K562 (cell line): ENCODE measurements around the gene KCNV2. TPM values are rescaled to one million over a fixed set of nuclear protein-coding genes. Genes with fewer than 3 reads are reported as not detected.

Source experiments
- ATAC-seq: fragments of 200-7000 bp; cut with Tn5 transposase; 3 replicates; pipeline ENCODE4 v1.9.1; 2020; ENCODE audit warnings: moderate library complexity
- BruUV-seq: library from RNA; stranded (reverse); fragments of 400-500 nt; replicated peaks from 2 replicates; lab custom pipeline; 2021; lab: Mats Ljungman, UMichigan
- CTCF ChIA-PET: fragments of 300-600 bp; formaldehyde crosslinking; extraction: SDS; loops from one replicate; lab custom pipeline; 2021; ENCODE audit warnings: low intra/inter-chr PET ratio; lab: Yijun Ruan, JAX
- POLR2A ChIA-PET: fragments of 300-600, 350-650 bp; sonication (Branson Sonifier 250); formaldehyde crosslinking; extraction: SDS; loops from one replicate; lab custom pipeline; 2021; ENCODE audit warnings: antibody characterized with exemption, inconsistent platforms; lab: Yijun Ruan, JAX
- DNase-seq, 4 experiments: peaks; one replicate each; pipeline versions ENCODE4 v3.0.0 to v3.0.0-alpha.2; 2011 to 2018; ENCODE audit warnings: low spot score in 3 of 4, mixed read lengths in 3 of 4; ENCODE audit errors: extremely low read depth in 1 of 4
- FAIRE-seq: peaks from 2 replicates; lab custom pipeline; 2011; peaks lifted over from hg19 to GRCh38; lab: Jason Lieb, UNC
- H2AFZ ChIP-seq: 2 replicates; pipeline ENCODE4 v1.6.0; 2011; ENCODE audit warnings: low read depth, low read length, control low read depth, inconsistent platforms
- H3K27ac ChIP-seq: fragments of 200-600 bp; 3 replicates; pipeline ENCODE4 v1.8.0; 2011; ENCODE audit warnings: low read depth, mild to moderate bottlenecking, control low read depth, inconsistent platforms, low read length, moderate library complexity, mixed read lengths; ENCODE audit errors: extremely low read depth
- H3K27me3 ChIP-seq, 2 experiments: fragments of 300-600 bp in 1 of 2; 2 replicates in 1 of 2; 3 replicates in 1 of 2; pipeline versions ENCODE4 v1.6.0 to v1.8.0; 2011; ENCODE audit warnings: inconsistent platforms in 2 of 2, low read length in 2 of 2, mild to moderate bottlenecking in 1 of 2, mixed read lengths in 1 of 2, moderate library complexity in 1 of 2; ENCODE audit not compliant: control insufficient read depth in 2 of 2, insufficient read depth in 2 of 2
- H3K36me3 ChIP-seq: fragments of 300-600 bp; 3 replicates; pipeline ENCODE4 v1.8.0; 2011; ENCODE audit warnings: mild to moderate bottlenecking, low read length, inconsistent platforms; ENCODE audit not compliant: control insufficient read depth, insufficient read depth
- H3K4me1 ChIP-seq, 2 experiments: fragments of 200-600 bp in 1 of 2; replicated peaks in 1 of 2; 2 replicates in 1 of 2; 3 replicates in 1 of 2; pipeline versions ENCODE4 v1.5.1 to v1.8.0; 2011; ENCODE audit warnings: inconsistent platforms in 2 of 2, low read length in 2 of 2, mild to moderate bottlenecking in 1 of 2, mixed read lengths in 1 of 2, moderate library complexity in 1 of 2; ENCODE audit not compliant: control insufficient read depth in 2 of 2, insufficient read depth in 2 of 2
- H3K4me2 ChIP-seq: 2 replicates; pipeline ENCODE4 v1.6.1; 2011; ENCODE audit warnings: low read length, control low read depth, inconsistent platforms, mixed read lengths; ENCODE audit not compliant: insufficient read depth
- H3K4me3 ChIP-seq: fragments of 200-600 bp; sonication (generic), shearing (Covaris generic); 2 replicates; pipeline ENCODE4 v1.5.1; 2016; ENCODE audit warnings: control low read depth, inconsistent platforms
- H3K79me2 ChIP-seq: fragments of 200-600 bp; 3 replicates; pipeline ENCODE4 v1.8.0; 2011; ENCODE audit warnings: low read length, inconsistent platforms; ENCODE audit not compliant: control insufficient read depth, insufficient read depth
- H3K9ac ChIP-seq, 2 experiments: 2 replicates each; pipeline versions ENCODE4 v1.6.0 to v1.6.1; 2011; ENCODE audit warnings: low read depth in 2 of 2, low read length in 2 of 2, control low read depth in 1 of 2, inconsistent platforms in 1 of 2, mild to moderate bottlenecking in 1 of 2, mixed read lengths in 1 of 2; ENCODE audit not compliant: insufficient read depth in 1 of 2
- H3K9me1 ChIP-seq: one replicate; pipeline ENCODE4 v1.6.0; 2011; ENCODE audit warnings: inconsistent platforms, mild to moderate bottlenecking, low read length, moderate library complexity; ENCODE audit not compliant: control insufficient read depth, insufficient read depth
- H3K9me3 ChIP-seq: replicated peaks from 2 replicates; pipeline ENCODE4 v1.5.1; 2011; ENCODE audit warnings: low read depth, low read length, inconsistent platforms; ENCODE audit not compliant: control insufficient read depth, insufficient read depth
- H4K20me1 ChIP-seq: replicated peaks from 2 replicates; pipeline ENCODE4 v1.6.1; 2011; ENCODE audit warnings: low read length, inconsistent platforms, mixed read lengths; ENCODE audit not compliant: control insufficient read depth, insufficient read depth
- ATF3 ChIP-seq, 2 experiments: fragments of 450-650 bp in 1 of 2; sonication (generic) in 1 of 2; formaldehyde crosslinking in 1 of 2; IDR thresholded peaks in 1 of 2; conservative IDR thresholded peaks in 1 of 2; 2 replicates each; pipeline versions ENCODE4 v1.6.1 to v1.8.1; 2016 to 2023; ENCODE audit warnings: mild to moderate bottlenecking in 2 of 2, moderate library complexity in 2 of 2, inconsistent platforms in 1 of 2, missing genetic modification reagents in 1 of 2
- C11orf30 ChIP-seq: fragments of 450-650 bp; IDR thresholded peaks from 2 replicates; pipeline ENCODE4 v1.6.1; 2016; ENCODE audit warnings: low read depth, mild to moderate bottlenecking
- CREB1 ChIP-seq, 2 experiments: sonication (generic) in 1 of 2; formaldehyde crosslinking in 1 of 2; IDR thresholded peaks; 2 replicates each; pipeline versions ENCODE4 v1.6.1 to v1.8.0; 2012 to 2022; ENCODE audit warnings: inconsistent platforms in 1 of 2, mild to moderate bottlenecking in 1 of 2, missing genetic modification reagents in 1 of 2, moderate library complexity in 1 of 2
- DIDO1 ChIP-seq: fragments of 450-650 bp; IDR thresholded peaks from 2 replicates; pipeline ENCODE4 v1.6.1; 2016; ENCODE audit warnings: low read depth, missing biosample characterization, missing genetic modification characterization
- EZH2 ChIP-seq: IDR thresholded peaks from 2 replicates; pipeline ENCODE4 v1.6.1; 2012; ENCODE audit warnings: low read depth, mild to moderate bottlenecking, inconsistent platforms, low read length, borderline replicate concordance
- FOXM1 ChIP-seq, 2 experiments: fragments of 450-650 bp in 1 of 2; sonication (generic) in 1 of 2; formaldehyde crosslinking in 1 of 2; IDR thresholded peaks; 2 replicates each; pipeline versions ENCODE4 v1.6.1 to v1.9.0; 2017 to 2022; ENCODE audit warnings: low read depth in 2 of 2, mild to moderate bottlenecking in 2 of 2, missing genetic modification reagents in 1 of 2, moderate library complexity in 1 of 2
- HSF4 ChIP-seq: fragments of 250-450 bp; sonication (Bioruptor Pico); IDR thresholded peaks from 2 replicates; pipeline ENCODE4 v2.1.2; 2022; ENCODE audit warnings: mild to moderate bottlenecking, moderate library complexity, borderline replicate concordance
- IFI16 ChIP-seq: fragments of 250-450 bp; sonication (Bioruptor Pico); IDR thresholded peaks from 2 replicates; pipeline ENCODE4 v2.1.2; 2022; ENCODE audit warnings: mild to moderate bottlenecking, inconsistent platforms
- JUND ChIP-seq, 2 experiments: IDR thresholded peaks; 2 replicates in 1 of 2; 3 replicates in 1 of 2; pipeline ENCODE4 v1.6.1; 2011; ENCODE audit warnings: borderline replicate concordance in 2 of 2, low read depth in 2 of 2, low read length in 2 of 2, improper control_type of control experiment in 1 of 2, missing biosample characterization in 1 of 2, missing genetic modification characterization in 1 of 2, missing genetic modification reagents in 1 of 2
- MCM5 ChIP-seq: fragments of 450-650 bp; IDR thresholded peaks from 2 replicates; pipeline ENCODE4 v1.6.1; 2016; ENCODE audit warnings: low read depth
- OTX1 ChIP-seq: fragments of 450-650 bp; formaldehyde crosslinking; IDR thresholded peaks from 2 replicates; pipeline ENCODE4 v1.4.0; 2022; ENCODE audit warnings: mild to moderate bottlenecking
- PCBP1 ChIP-seq: fragments of 200-400 bp; formaldehyde crosslinking; IDR thresholded peaks from 2 replicates; pipeline ENCODE4 v1.6.1; 2018; ENCODE audit warnings: mild to moderate bottlenecking, low read depth, low read length; ENCODE audit not compliant: poor library complexity, severe bottlenecking
- SAFB ChIP-seq: fragments of 200-400 bp; formaldehyde crosslinking; IDR thresholded peaks from 2 replicates; pipeline ENCODE4 v1.6.1; 2017; ENCODE audit warnings: low read depth, low read length, borderline replicate concordance
- SP2 ChIP-seq: IDR thresholded peaks from 2 replicates; pipeline ENCODE4 v1.6.1; 2011; ENCODE audit warnings: mild to moderate bottlenecking, low read depth, low read length, moderate library complexity; ENCODE audit not compliant: poor library complexity, severe bottlenecking; ENCODE audit errors: extremely low read depth
- ZEB2 ChIP-seq: fragments of 450-650 bp; IDR thresholded peaks from 2 replicates; pipeline ENCODE4 v1.6.1; 2016
- ZFP1 ChIP-seq: fragments of 450-650 bp; formaldehyde crosslinking; IDR thresholded peaks from 2 replicates; pipeline ENCODE4 v1.4.0; 2020; ENCODE audit warnings: mild to moderate bottlenecking, mixed read lengths
- ZNF124 ChIP-seq: sonication (generic); formaldehyde crosslinking; IDR thresholded peaks from 2 replicates; pipeline ENCODE4 v1.8.1; 2022; ENCODE audit warnings: missing genetic modification reagents
- ZNF239 ChIP-seq: fragments of 250-450 bp; sonication (Bioruptor Pico); IDR thresholded peaks from 2 replicates; pipeline ENCODE4 v1.4.0; 2020; ENCODE audit warnings: mild to moderate bottlenecking
- ZNF76 ChIP-seq: fragments of 250-450 bp; sonication (Bioruptor Pico); IDR thresholded peaks from 2 replicates; pipeline ENCODE4 v1.4.0; 2020; ENCODE audit warnings: mild to moderate bottlenecking, moderate library complexity, borderline replicate concordance
- ZNF785 ChIP-seq: fragments of 250-450 bp; sonication (Bioruptor Pico); IDR thresholded peaks from 2 replicates; pipeline ENCODE4 v1.4.0; 2020; ENCODE audit warnings: mild to moderate bottlenecking
- WGBS: fragments of 100-300 bp; shearing (Covaris generic); methylation state at CpG from one replicate; pipeline ENCODE4 v1.1.6; 2016; ENCODE audit warnings: low coverage, mixed read lengths; ENCODE audit not compliant: insufficient coverage; ENCODE audit errors: missing lambda C conversion rate; 5-methylcytosine and 5-hydroxymethylcytosine counted together
- in situ Hi-C: fragments of 300-500 bp; cut with MboI; formaldehyde crosslinking; loops from 4 replicates; pipeline ENCODE4 v1.15.0; 2018; ENCODE audit warnings: inconsistent platforms, mixed read lengths
- intact Hi-C: fragments of 100-400 bp; cut with micrococcal nuclease; formaldehyde crosslinking; loops from 2 replicates; pipeline ENCODE4 v1.14.2; 2022
- polyA plus RNA-seq, 8 experiments: library from polyadenylated mRNA; depleted of rRNA in 4 of 8; stranded (reverse) in 5 of 8; unstranded in 3 of 8; fragments of >200 nt; fragmentation: Nextera tagmentation in 2 of 8; fragmentation: Illumina TruSeq in 1 of 8; extraction: Ambion mirVana in 2 of 8; extraction: Trizol in 1 of 8; gene quantifications; 2 replicates each; pipeline versions ENCODE4 v1.2.1 to v1.2.3, GENCODE V29; 2011 to 2014; ENCODE audit warnings: inconsistent platforms in 1 of 8, missing spikeins in 1 of 8
- total RNA-seq, 7 experiments: library from RNA; depleted of rRNA in 6 of 7; stranded (reverse); fragments of >200 nt in 6 of 7; fragmentation: Illumina TruSeq in 2 of 7; extraction: Trizol in 2 of 7; gene quantifications; 2 replicates each; pipeline versions ENCODE4 v1.2.1 to v1.2.3, GENCODE V29; 2011 to 2021; ENCODE audit warnings: low replicate concordance in 1 of 7

The KCNV2 gene
- total and polyA plus RNA-seq, 9 of the 15 experiments (the other 6 are each of a cell fraction or from before 2014, with no cell fraction given) = 0.03 TPM; not detected in 8

- Histone ChIP-seq H3K79me2 (no peaks in the 10 kb centered on the region), H3K36me3 (no peaks in the 10 kb centered on the region), H3K9me1 (no peaks in the 10 kb centered on the region), H3K9me3 (no peaks in the 10 kb centered on the region), H3K9ac (no peak overlapping the region), H4K20me1 (no peaks in the 10 kb centered on the region), H3K4me2 (no peak overlapping the region), H3K27ac (no peak overlapping the region), H2AFZ (no peak overlapping the region), H3K27me3 (no peaks in the 10 kb centered on the region), H3K4me3 (no peak overlapping the region)
- intact Hi-C loops (no loop called here), in situ Hi-C loops (no loop called here)
- FAIRE-seq (no peak), DNase-seq (no peak), ATAC-seq (no peak)
- ChIA-PET CTCF (no interaction called here), POLR2A (no interaction called here)
- WGBS = 33% methylated on average over 6 of the region's 6 CpGs
- no peak for TF ChIP-seq FOXM1 (IDR thresholded peaks at IDR 0.05; ENCODE audit: low read depth)
- no peak for TF ChIP-seq FOXM1 (CRISPR knock-in tag; IDR thresholded peaks at IDR 0.05; ENCODE audit: low read depth)
- TF ChIP-seq C11orf30 = no peak
- TF ChIP-seq ZNF239 (CRISPR knock-in tag) = no peak
- no peak for TF ChIP-seq PCBP1
- TF ChIP-seq ZNF124 (CRISPR knock-in tag) = no peak
- TF ChIP-seq ATF3 (IDR thresholded peaks at IDR 0.05) = no peak
- TF ChIP-seq ATF3 (CRISPR knock-in tag; conservative IDR thresholded peaks at IDR 0.05) = no peak
- no peak for TF ChIP-seq ZNF785 (CRISPR knock-in tag)
- TF ChIP-seq IFI16 (CRISPR knock-in tag) = no peak
- no peak for TF ChIP-seq ZNF76 (CRISPR knock-in tag)
- TF ChIP-seq SP2 = no peak
- TF ChIP-seq HSF4 (CRISPR knock-in tag) = no peak
- TF ChIP-seq DIDO1 = no peak
- TF ChIP-seq SAFB = no peak
- no peak for TF ChIP-seq EZH2
- no peak for TF ChIP-seq CREB1 (IDR thresholded peaks at IDR 0.05)
- no peak for TF ChIP-seq CREB1 (CRISPR knock-in tag; IDR thresholded peaks at IDR 0.05)
- TF ChIP-seq MCM5 = no peak
- TF ChIP-seq ZEB2 = no peak
- no peak for TF ChIP-seq OTX1
- no peak for TF ChIP-seq ZFP1 (CRISPR knock-in tag)
- no peak for TF ChIP-seq JUND (IDR thresholded peaks at IDR 0.05; ENCODE audit: borderline replicate concordance, low read depth, low read length)
- no peak for TF ChIP-seq JUND (tag; IDR thresholded peaks at IDR 0.05; ENCODE audit: borderline replicate concordance, low read depth, low read length)
- TF ChIP-seq, all 486 proteins: peak for 0
- H3K4me1 ChIP-seq = no peaks in the 10 kb centered on the region
- no TSS peak for BruUV-seq
Measured at GRCh38 chr9:2700398-2700797, 16.9 kb upstream of the KCNV2 start.
